ENCODE measurements around the gene GTPBP10. TPM values are rescaled to one million over a fixed set of nuclear protein-coding genes. Genes with fewer than 3 reads are reported as not detected.

Gene GTPBP10
- total RNA-seq, 1 donor from 2014 or later = 22.7 TPM

GRCh38 chr7:90383861-90384260 is 37.3 kb downstream of the GTPBP10 start:
- no peaks in the 10 kb centered on the region for H3K9me3 Mint-ChIP-seq
- H3K36me3 Mint-ChIP-seq = peaks cover 43% of the 10 kb centered on the region
- no peaks in the 10 kb centered on the region for H3K4me1 Mint-ChIP-seq (ENCODE audit: unreplicated experiment)
- no peak overlapping the region for H3K4me3 Mint-ChIP-seq
- no peak overlapping the region for H3K27ac Mint-ChIP-seq
- DNase-seq (ENCODE audit: extremely low spot score, unreplicated experiment) = no peak
- no peak for TF ChIP-seq CTCF (conservative IDR thresholded peaks at IDR 0.05)
- no peaks in the 10 kb centered on the region for H3K27me3 Mint-ChIP-seq

GRCh38 chr7:90384433-90384832 is 37.9 kb downstream of the GTPBP10 start:
- H3K36me3 Mint-ChIP-seq = peaks cover 37% of the 10 kb centered on the region

GRCh38 chr7:90387470-90388240 is 41.1 kb downstream of the GTPBP10 start:
- H3K36me3 Mint-ChIP-seq = peaks cover 19% of the 10 kb centered on the region
- no peak overlapping the region for H3K4me3 Mint-ChIP-seq
- no peak overlapping the region for H3K27ac Mint-ChIP-seq
- H3K27me3 Mint-ChIP-seq = no peaks in the 10 kb centered on the region
- H3K4me1 Mint-ChIP-seq (ENCODE audit: unreplicated experiment) = no peaks in the 10 kb centered on the region
- no peak for DNase-seq (ENCODE audit: extremely low spot score, unreplicated experiment)
- H3K9me3 Mint-ChIP-seq = no peaks in the 10 kb centered on the region
- TF ChIP-seq CTCF (conservative IDR thresholded peaks at IDR 0.05) = no peak

More at GRCh38 chr7:90384433-90384832, 37.9 kb downstream of the GTPBP10 start:
- DNase-seq (ENCODE audit: extremely low spot score, unreplicated experiment) = no peak
- H3K9me3 Mint-ChIP-seq = no peaks in the 10 kb centered on the region
- H3K4me1 Mint-ChIP-seq (ENCODE audit: unreplicated experiment) = no peaks in the 10 kb centered on the region
- TF ChIP-seq CTCF (conservative IDR thresholded peaks at IDR 0.05) = no peak
- H3K27ac Mint-ChIP-seq = no peak overlapping the region
- no peak overlapping the region for H3K4me3 Mint-ChIP-seq
- no peaks in the 10 kb centered on the region for H3K27me3 Mint-ChIP-seq

GRCh38 chr7:90390926-90391325 is 44.4 kb downstream of the GTPBP10 start:
- H3K36me3 Mint-ChIP-seq = peaks cover 4% of the 10 kb centered on the region
- no peak for DNase-seq (ENCODE audit: extremely low spot score, unreplicated experiment)
- TF ChIP-seq CTCF (conservative IDR thresholded peaks at IDR 0.05) = no peak
- H3K27me3 Mint-ChIP-seq = no peaks in the 10 kb centered on the region
- no peaks in the 10 kb centered on the region for H3K4me1 Mint-ChIP-seq (ENCODE audit: unreplicated experiment)
- H3K4me3 Mint-ChIP-seq = no peak overlapping the region
- H3K9me3 Mint-ChIP-seq = no peaks in the 10 kb centered on the region
- H3K27ac Mint-ChIP-seq = no peak overlapping the region

- H3K9me3 Mint-ChIP-seq = no peaks in the 10 kb centered on the region
- no peak overlapping the region for H3K4me3 Mint-ChIP-seq
- TF ChIP-seq CTCF (conservative IDR thresholded peaks at IDR 0.05) = no peak
- H3K27me3 Mint-ChIP-seq = no peaks in the 10 kb centered on the region
- H3K4me1 Mint-ChIP-seq (ENCODE audit: unreplicated experiment) = no peaks in the 10 kb centered on the region
- no peak for DNase-seq (ENCODE audit: extremely low spot score, unreplicated experiment)
- no peaks in the 10 kb centered on the region for H3K36me3 Mint-ChIP-seq
- H3K27ac Mint-ChIP-seq = no peak overlapping the region
Observed at GRCh38 chr7:90391488-90391887, 45.0 kb downstream of the GTPBP10 start.

All from type B pancreatic cell (in vitro differentiated cells).